Natural killer cell (primary cell): ENCODE measurements around the gene SNX3. TPM values are rescaled to one million over a fixed set of nuclear protein-coding genes. Genes with fewer than 3 reads are reported as not detected.

Experiments used
- ATAC-seq, 3 donors: fragments of 150-1000 bp in 2 of 3; fragments of 200-7000 bp in 1 of 3; cut with Tn5 transposase; 1 replicate in 1 of 3; 2 replicates in 2 of 3; pipeline ENCODE4 v1.10.0; 2021; ENCODE audit warnings: mild to moderate bottlenecking in 2 of 3, moderate library complexity in 2 of 3
- DNase-seq, 2 donors: peaks; one replicate each; pipeline versions ENCODE4 v3.0.0 to v3.0.0-alpha.2; 2013 to 2021; ENCODE audit warnings: mixed read lengths in 1 of 2
- H3K27ac ChIP-seq: one replicate; pipeline ENCODE4 v1.5.1; 2013; ENCODE audit warnings: mild to moderate bottlenecking, low read length
- H3K27me3 ChIP-seq: one replicate; pipeline ENCODE4 v1.6.1; 2013; ENCODE audit warnings: low read length; ENCODE audit not compliant: control insufficient read depth, insufficient read depth
- H3K36me3 ChIP-seq: one replicate; pipeline ENCODE4 v1.6.1; 2013; ENCODE audit warnings: low read length; ENCODE audit not compliant: control insufficient read depth, insufficient read depth
- H3K4me1 ChIP-seq: one replicate; pipeline ENCODE4 v1.6.1; 2013; ENCODE audit warnings: low read length; ENCODE audit not compliant: control insufficient read depth, insufficient read depth
- H3K4me3 ChIP-seq: one replicate; pipeline ENCODE4 v1.5.1; 2013; ENCODE audit warnings: low read length
- H3K9me3 ChIP-seq: one replicate; pipeline ENCODE4 v1.6.1; 2013; ENCODE audit warnings: low read length; ENCODE audit not compliant: control insufficient read depth, insufficient read depth
- H3K27ac Mint-ChIP-seq, 2 donors: one replicate each; pipeline ENCODE4 v1.8.0; 2022; ENCODE audit warnings: mild to moderate bottlenecking in 2 of 2, mixed read lengths in 2 of 2, moderate library complexity in 1 of 2
- H3K27me3 Mint-ChIP-seq, 2 donors: one replicate each; pipeline ENCODE4 v1.8.0; 2022; ENCODE audit warnings: low read depth in 2 of 2, mixed read lengths in 2 of 2
- H3K36me3 Mint-ChIP-seq: one replicate; pipeline ENCODE4 v1.8.0; 2022; ENCODE audit warnings: mixed read lengths
- H3K4me1 Mint-ChIP-seq, 2 donors: one replicate each; pipeline ENCODE4 v1.8.0; 2022; ENCODE audit warnings: mixed read lengths in 2 of 2
- H3K4me3 Mint-ChIP-seq: one replicate; pipeline ENCODE4 v1.8.0; 2022; ENCODE audit warnings: mild to moderate bottlenecking, moderate library complexity, mixed read lengths
- H3K9me3 Mint-ChIP-seq, 2 donors: one replicate each; pipeline ENCODE4 v1.8.0; 2022; ENCODE audit warnings: mixed read lengths in 2 of 2
- CTCF ChIP-seq: fragments of 200-600 bp; IDR thresholded peaks from one replicate; pipeline ENCODE4 v1.8.0; 2022; ENCODE audit warnings: antibody characterized with exemption
- WGBS: methylation state at CpG from one replicate; pipeline ENCODE4 v1.1.7; 2013; ENCODE audit warnings: missing lambda C conversion rate; ENCODE audit not compliant: insufficient coverage; 5-methylcytosine and 5-hydroxymethylcytosine counted together
- intact Hi-C: fragments of 100-400 bp; cut with micrococcal nuclease; formaldehyde crosslinking; loops from one replicate; pipeline ENCODE4 v1.14.2; 2022
- total RNA-seq, 4 donors: library from RNA; stranded (reverse); fragments of 120-200 nt in 1 of 4; gene quantifications; one replicate each; pipeline versions ENCODE4 v1.2.3 to v1.2.4, GENCODE V29; 2013 to 2022

The SNX3 gene
- total RNA-seq, 3 donors from 2014 or later (not counting 1 experiment from before 2014, with no cell fraction given), result 59.7 to 71.6 (median 70.6) TPM

DNA sequence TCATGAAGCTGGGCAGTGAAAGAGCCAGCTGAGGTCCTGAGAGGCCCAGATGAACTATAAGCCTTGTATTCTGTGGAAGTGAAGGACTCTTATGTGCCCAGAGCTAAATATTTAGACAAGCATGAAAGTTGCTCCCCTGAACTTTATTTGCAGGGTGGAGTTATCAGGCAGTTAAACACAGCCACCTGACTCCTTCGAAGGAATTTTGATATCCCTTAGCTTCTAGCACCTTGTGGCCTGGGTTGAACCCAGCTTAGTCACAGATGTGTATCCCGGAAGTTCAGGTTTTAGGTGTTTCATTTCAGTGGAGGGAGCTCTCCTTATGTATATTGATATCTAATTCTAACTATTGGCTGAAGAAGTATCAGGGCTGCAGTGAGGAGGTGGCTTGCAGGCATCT, 74.6 kb downstream of the SNX3 start:
- no peak for TF ChIP-seq CTCF

DNA sequence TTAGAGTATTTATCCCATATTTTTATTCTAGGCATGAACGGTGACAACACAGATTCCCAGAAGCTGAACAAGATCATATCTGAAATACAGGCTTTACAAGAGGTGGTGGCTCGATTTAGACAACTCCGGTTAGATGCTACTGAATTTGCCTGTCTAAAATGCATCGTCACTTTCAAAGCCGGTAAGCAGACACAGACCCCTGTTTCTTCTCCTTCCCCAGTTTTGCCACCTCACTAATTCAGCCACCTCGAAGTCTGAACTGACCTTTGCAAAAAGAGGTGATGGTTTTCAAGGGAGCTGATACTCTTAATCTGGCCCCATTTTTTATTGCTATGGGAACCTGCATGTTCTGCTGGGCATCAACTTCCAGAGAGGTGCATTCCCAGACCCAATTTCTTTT, 80.1 kb downstream of the SNX3 start:
- no peak overlapping the region for H3K4me3 ChIP-seq
- Mint-ChIP-seq H3K27ac (no peak overlapping the region), H3K36me3 (no peaks in the 10 kb centered on the region), H3K9me3 (no peaks in the 10 kb centered on the region), H3K4me3 (no peak overlapping the region), H3K4me1 (peaks cover 7 to 8% of the 10 kb centered on the region in 2 donors), H3K27me3 (peaks cover 34 to 71% of the 10 kb centered on the region in 2 donors)
- peaks cover 6% of the 10 kb centered on the region for H3K4me1 ChIP-seq
- DNase-seq, result no peak
- no peaks in the 10 kb centered on the region for H3K9me3 ChIP-seq
- H3K27me3 ChIP-seq, result peaks cover 35% of the 10 kb centered on the region
- no peak for TF ChIP-seq CTCF
- no peak overlapping the region for H3K27ac ChIP-seq
- 66% methylated on average over 6 of the region's 6 CpGs for whole genome bisulfite sequencing
- no peaks in the 10 kb centered on the region for H3K36me3 ChIP-seq
- intact Hi-C loops, result no loop called here
- no peak for ATAC-seq

More for the DNA sequence above, 74.6 kb downstream of the SNX3 start:
- no peak overlapping the region for H3K4me3 ChIP-seq
- 89% methylated on average over 2 of the region's 2 CpGs for WGBS
- Mint-ChIP-seq H3K27ac (no peak overlapping the region), H3K4me1 (no peaks in the 10 kb centered on the region), H3K4me3 (no peak overlapping the region), H3K27me3 (peaks cover 23 to 63% of the 10 kb centered on the region in 2 donors), H3K9me3 (no peaks in the 10 kb centered on the region), H3K36me3 (no peaks in the 10 kb centered on the region)
- intact Hi-C loops, result no loop called here
- ATAC-seq (no peak), DNase-seq (no peak)
- no peak overlapping the region for H3K27ac ChIP-seq
- no peaks in the 10 kb centered on the region for H3K4me1 ChIP-seq
- no peaks in the 10 kb centered on the region for H3K36me3 ChIP-seq
- no peaks in the 10 kb centered on the region for H3K9me3 ChIP-seq
- peaks cover 9% of the 10 kb centered on the region for H3K27me3 ChIP-seq

DNA sequence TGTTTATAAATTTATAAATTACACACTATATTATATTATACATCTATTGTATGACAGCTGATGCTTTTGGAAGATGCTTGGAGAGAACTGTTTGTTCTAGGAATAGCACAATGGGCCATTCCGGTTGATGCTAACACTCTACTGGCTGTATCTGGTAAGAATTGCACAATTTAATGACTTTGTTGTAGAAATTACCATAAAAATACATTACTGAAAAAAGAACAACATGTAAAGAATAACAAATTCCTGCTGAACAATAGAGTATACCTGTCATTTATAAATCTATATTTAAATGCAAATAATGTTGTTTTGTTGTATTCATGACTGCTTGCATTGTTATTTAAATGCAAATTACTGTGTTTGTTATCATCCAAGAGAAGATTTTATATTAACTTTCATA, 80.6 kb downstream of the SNX3 start:
- no peak overlapping the region for H3K27ac Mint-ChIP-seq
- H3K4me3 Mint-ChIP-seq, result no peak overlapping the region
- no peak for TF ChIP-seq CTCF
- Histone ChIP-seq H3K36me3 (no peaks in the 10 kb centered on the region), H3K4me1 (peaks cover 11% of the 10 kb centered on the region), H3K4me3 (no peak overlapping the region), H3K9me3 (no peaks in the 10 kb centered on the region), H3K27me3 (peaks cover 40% of the 10 kb centered on the region), H3K27ac (no peak overlapping the region)
- peaks cover 35 to 70% of the 10 kb centered on the region in 2 donors for H3K27me3 Mint-ChIP-seq
- WGBS, result no CpG with 5 or more reads among the region's 1 CpG
- no peaks in the 10 kb centered on the region for H3K9me3 Mint-ChIP-seq
- DNase-seq (no peak), ATAC-seq (no peak)
- intact Hi-C loops, result no loop called here
- peaks cover 7 to 13% of the 10 kb centered on the region in 2 donors for H3K4me1 Mint-ChIP-seq
- no peaks in the 10 kb centered on the region for H3K36me3 Mint-ChIP-seq

- Histone ChIP-seq H3K4me1 (peaks cover 14% of the 10 kb centered on the region), H3K27me3 (peaks cover 46% of the 10 kb centered on the region), H3K27ac (no peak overlapping the region), H3K36me3 (no peaks in the 10 kb centered on the region), H3K9me3 (no peaks in the 10 kb centered on the region), H3K4me3 (no peak overlapping the region)
- Mint-ChIP-seq H3K27ac (no peak overlapping the region), H3K4me1 (peaks cover 7 to 17% of the 10 kb centered on the region in 2 donors), H3K27me3 (peaks cover 39 to 75% of the 10 kb centered on the region in 2 donors), H3K36me3 (no peaks in the 10 kb centered on the region), H3K4me3 (no peak overlapping the region), H3K9me3 (no peaks in the 10 kb centered on the region)
- TF ChIP-seq CTCF, result no peak
- no peak for DNase-seq
- WGBS, result 22% methylated on average over 4 of the region's 4 CpGs
- intact Hi-C loops, result no loop called here
- ATAC-seq, result no peak
These were observed 81.1 kb downstream of the SNX3 start for GRCh38 chr6:108179741-108180140.
